Activated CD4-positive, alpha-beta memory T cell treated with anti-CD3 and anti-CD28 coated beads, Interleukin-2, amount 10 ng/mL, durations not matched to agents 7 days and 5 days (primary cell): Measurements from ENCODE around the gene ZNRD2. TPM values are rescaled to one million over a fixed set of nuclear protein-coding genes. Genes with fewer than 3 reads are reported as not detected.

ENCODE experiments used
- CTCF ChIA-PET: fragments of 350-600 bp; sonication (Branson Sonifier 250); formaldehyde crosslinking; loops from one replicate; lab custom pipeline; 2021; ENCODE audit warnings: antibody characterized with exemption, inconsistent platforms; lab: Charles Lee
- POLR2A ChIA-PET: fragments of 350-600 bp; sonication (Branson Sonifier 250); formaldehyde crosslinking; loops from one replicate; lab custom pipeline; 2021; ENCODE audit warnings: antibody characterized with exemption; lab: Charles Lee
- DNase-seq: peaks from one replicate; pipeline ENCODE4 v3.0.0-alpha.2; 2020
- H3K27ac Mint-ChIP-seq: one replicate; pipeline ENCODE4 v1.8.0; 2021; ENCODE audit warnings: mild to moderate bottlenecking, mixed read lengths
- H3K27me3 Mint-ChIP-seq: one replicate; pipeline ENCODE4 v1.8.0; 2021; ENCODE audit warnings: mixed read lengths
- H3K36me3 Mint-ChIP-seq: one replicate; pipeline ENCODE4 v1.8.0; 2021; ENCODE audit warnings: low read depth, mixed read lengths
- H3K4me1 Mint-ChIP-seq: one replicate; pipeline ENCODE4 v1.8.0; 2021; ENCODE audit warnings: mixed read lengths
- H3K4me3 Mint-ChIP-seq: one replicate; pipeline ENCODE4 v1.8.0; 2021; ENCODE audit warnings: mild to moderate bottlenecking, mixed read lengths
- H3K9me3 Mint-ChIP-seq: one replicate; pipeline ENCODE4 v1.8.0; 2021; ENCODE audit warnings: mixed read lengths
- total RNA-seq, 2 experiments: library from RNA; stranded (reverse); gene quantifications; one replicate each; pipeline ENCODE4 v1.2.3, GENCODE V29; 2021

The ZNRD2 gene
- total RNA-seq, 2 experiments from 2014 or later, result 25.3 to 27.8 TPM

GRCh38 chr11:65578134-65578533 is 7.9 kb downstream of the ZNRD2 start:
- CTCF ChIA-PET, result interaction anchor here (1.1 to 5.3 kb wide), 3 partner anchors 9 to 38 kb away, joined by 3 to 60 read pairs (median 18); no protein-coding TSS in a partner anchor

GRCh38 chr11:65578667-65579066 is 8.4 kb downstream of the ZNRD2 start:
- Mint-ChIP-seq H3K27ac (peak overlapping the region; percentile 77), H3K9me3 (no peaks in the 10 kb centered on the region), H3K4me1 (peaks cover 49% of the 10 kb centered on the region), H3K36me3 (peaks cover 53% of the 10 kb centered on the region), H3K27me3 (no peaks in the 10 kb centered on the region), H3K4me3 (peak overlapping the region; percentile 88)
- ChIA-PET CTCF (interaction anchor here (5.3 kb wide), 1 partner anchor 9 kb away, joined by 60 read pairs; no protein-coding TSS in a partner anchor), POLR2A (interaction anchor here (3.2 to 5.2 kb wide), 2 partner anchors 9 to 37 kb away, joined by 18 to 96 read pairs; partner anchors contain the start of gene PCNX3)
- DNase-seq, result no peak

More at GRCh38 chr11:65578134-65578533, 7.9 kb downstream of the ZNRD2 start:
- peaks cover 50% of the 10 kb centered on the region for H3K4me1 Mint-ChIP-seq
- H3K4me3 Mint-ChIP-seq, result peak overlapping the region; percentile 88
- H3K36me3 Mint-ChIP-seq, result peaks cover 53% of the 10 kb centered on the region
- H3K27ac Mint-ChIP-seq, result peak overlapping the region; percentile 77
- H3K27me3 Mint-ChIP-seq, result no peaks in the 10 kb centered on the region
- POLR2A ChIA-PET, result interaction anchor here (1.2 to 5.2 kb wide), 5 partner anchors 10 to 79 kb away, joined by 3 to 96 read pairs (median 29); partner anchors contain the start of genes KCNK7, MALAT1 and PCNX3
- no peaks in the 10 kb centered on the region for H3K9me3 Mint-ChIP-seq
- DNase-seq, result no peak

- H3K27me3 Mint-ChIP-seq, result no peaks in the 10 kb centered on the region
- H3K9me3 Mint-ChIP-seq, result no peaks in the 10 kb centered on the region
- no peak for DNase-seq
- peaks cover 50% of the 10 kb centered on the region for H3K4me1 Mint-ChIP-seq
- CTCF ChIA-PET, result interaction anchor here (5.3 kb wide), 1 partner anchor 8 kb away, joined by 60 read pairs; no protein-coding TSS in a partner anchor
- no peak overlapping the region for H3K4me3 Mint-ChIP-seq
- POLR2A ChIA-PET, result interaction anchor here (3.2 to 5.2 kb wide), 2 partner anchors 9 to 36 kb away, joined by 18 to 96 read pairs; partner anchors contain the start of gene PCNX3
- H3K36me3 Mint-ChIP-seq, result peaks cover 56% of the 10 kb centered on the region
- peak overlapping the region; percentile 40 for H3K27ac Mint-ChIP-seq
Measured at GRCh38 chr11:65579291-65579690, 9.0 kb downstream of the ZNRD2 start.

- CTCF ChIA-PET, result no interaction called here
- POLR2A ChIA-PET, result interaction anchor here (2.7 kb wide), 1 partner anchor 15 kb away, joined by 8 read pairs; the partner anchor contains the start of gene KCNK7
- no peak for DNase-seq
- H3K27ac Mint-ChIP-seq, result no peak overlapping the region
- H3K27me3 Mint-ChIP-seq, result no peaks in the 10 kb centered on the region
- H3K4me3 Mint-ChIP-seq, result no peak overlapping the region
- H3K4me1 Mint-ChIP-seq, result peaks cover 48% of the 10 kb centered on the region
- no peaks in the 10 kb centered on the region for H3K9me3 Mint-ChIP-seq
- peaks cover 52% of the 10 kb centered on the region for H3K36me3 Mint-ChIP-seq
Measured at GRCh38 chr11:65580031-65580692, 9.9 kb downstream of the ZNRD2 start.

GRCh38 chr11:65580756-65581155 is 10.5 kb downstream of the ZNRD2 start:
- Mint-ChIP-seq H3K4me3 (no peak overlapping the region), H3K9me3 (no peaks in the 10 kb centered on the region), H3K36me3 (peaks cover 54% of the 10 kb centered on the region), H3K4me1 (peaks cover 45% of the 10 kb centered on the region), H3K27ac (peak overlapping the region; percentile 52), H3K27me3 (no peaks in the 10 kb centered on the region)
- CTCF ChIA-PET, result interaction anchor here (1.2 kb wide), 1 partner anchor 40 kb away, joined by 6 read pairs; no protein-coding TSS in a partner anchor
- POLR2A ChIA-PET, result interaction anchor here (1.0 to 2.7 kb wide), 2 partner anchors 13 to 15 kb away, joined by 3 to 8 read pairs; partner anchors contain the start of gene KCNK7
- DNase-seq, result no peak

- POLR2A ChIA-PET, result interaction anchor here (0.7 to 2.7 kb wide), 3 partner anchors 9 to 13 kb away, joined by 3 to 8 read pairs (median 3); partner anchors contain the start of genes FAM89B, KCNK7 and ZNRD2
Measured at GRCh38 chr11:65581928-65582327, 11.7 kb downstream of the ZNRD2 start.

GRCh38 chr11:65583589-65583988 is 13.3 kb downstream of the ZNRD2 start:
- Mint-ChIP-seq H3K4me3 (no peak overlapping the region), H3K9me3 (no peaks in the 10 kb centered on the region), H3K27ac (peak overlapping the region; percentile 50), H3K36me3 (peaks cover 65% of the 10 kb centered on the region), H3K27me3 (no peaks in the 10 kb centered on the region), H3K4me1 (peaks cover 61% of the 10 kb centered on the region)
- CTCF ChIA-PET, result interaction anchor here (1.2 kb wide), 2 partner anchors 11 to 42 kb away, joined by 5 read pairs; no protein-coding TSS in a partner anchor
- POLR2A ChIA-PET, result interaction anchor here (1.3 to 1.4 kb wide), 3 partner anchors 8 to 18 kb away, joined by 3 to 8 read pairs (median 3); partner anchors contain the start of gene EHBP1L1
- DNase-seq, result no peak

More at GRCh38 chr11:65581928-65582327, 11.7 kb downstream of the ZNRD2 start:
- Mint-ChIP-seq H3K4me1 (peaks cover 55% of the 10 kb centered on the region), H3K36me3 (peaks cover 65% of the 10 kb centered on the region), H3K27ac (no peak overlapping the region), H3K27me3 (no peaks in the 10 kb centered on the region), H3K4me3 (no peak overlapping the region), H3K9me3 (no peaks in the 10 kb centered on the region)
- no peak for DNase-seq
- CTCF ChIA-PET, result interaction anchor here (1.2 kb wide), 1 partner anchor 41 kb away, joined by 6 read pairs; no protein-coding TSS in a partner anchor

GRCh38 chr11:65584106-65584505 is 13.8 kb downstream of the ZNRD2 start:
- no peaks in the 10 kb centered on the region for H3K27me3 Mint-ChIP-seq
- ChIA-PET CTCF (interaction anchor here (1.2 kb wide), 2 partner anchors 10 to 43 kb away, joined by 5 read pairs; no protein-coding TSS in a partner anchor), POLR2A (interaction anchor here (1.3 to 1.4 kb wide), 3 partner anchors 8 to 18 kb away, joined by 3 to 8 read pairs (median 3); partner anchors contain the start of gene EHBP1L1)
- peak overlapping the region; percentile 50 for H3K27ac Mint-ChIP-seq
- no peak for DNase-seq
- H3K4me3 Mint-ChIP-seq, result no peak overlapping the region
- H3K4me1 Mint-ChIP-seq, result peaks cover 63% of the 10 kb centered on the region
- no peaks in the 10 kb centered on the region for H3K9me3 Mint-ChIP-seq
- peaks cover 67% of the 10 kb centered on the region for H3K36me3 Mint-ChIP-seq

GRCh38 chr11:65584723-65585171 is 14.5 kb downstream of the ZNRD2 start:
- H3K4me3 Mint-ChIP-seq, result no peak overlapping the region
- H3K4me1 Mint-ChIP-seq, result peaks cover 62% of the 10 kb centered on the region
- peaks cover 61% of the 10 kb centered on the region for H3K36me3 Mint-ChIP-seq
- no peak overlapping the region for H3K27ac Mint-ChIP-seq
- no peak for DNase-seq
- H3K9me3 Mint-ChIP-seq, result no peaks in the 10 kb centered on the region
- no peaks in the 10 kb centered on the region for H3K27me3 Mint-ChIP-seq
- ChIA-PET CTCF (interaction anchor here (1.2 to 5.6 kb wide), 2 partner anchors 8 to 10 kb away, joined by 5 to 60 read pairs; partner anchors contain the start of gene EHBP1L1), POLR2A (interaction anchor here (1.3 to 8.9 kb wide), 3 partner anchors 9 to 19 kb away, joined by 3 to 65 read pairs (median 8); partner anchors contain the start of genes EHBP1L1, FAM89B and ZNRD2)

- peaks cover 60% of the 10 kb centered on the region for H3K36me3 Mint-ChIP-seq
- peaks cover 56% of the 10 kb centered on the region for H3K4me1 Mint-ChIP-seq
- DNase-seq, result no peak
- ChIA-PET POLR2A (interaction anchor here (1.4 to 8.9 kb wide), 3 partner anchors 9 to 52 kb away, joined by 3 to 96 read pairs (median 65); partner anchors contain the start of genes EHBP1L1, FAM89B, SIPA1 and ZNRD2), CTCF (interaction anchor here (5.6 kb wide), 1 partner anchor 8 kb away, joined by 60 read pairs; the partner anchor contains the start of gene EHBP1L1)
- H3K4me3 Mint-ChIP-seq, result no peak overlapping the region
- H3K27me3 Mint-ChIP-seq, result no peaks in the 10 kb centered on the region
- H3K9me3 Mint-ChIP-seq, result no peaks in the 10 kb centered on the region
- H3K27ac Mint-ChIP-seq, result peak overlapping the region; percentile 95
Measured at GRCh38 chr11:65585396-65586246, 15.3 kb downstream of the ZNRD2 start.

GRCh38 chr11:65586247-65586630 is 16.0 kb downstream of the ZNRD2 start:
- CTCF ChIA-PET, result interaction anchor here (2.1 to 5.6 kb wide), 2 partner anchors 9 to 10 kb away, joined by 7 to 60 read pairs; partner anchors contain the start of genes EHBP1L1 and KCNK7
- DNase-seq, result no peak
- Mint-ChIP-seq H3K36me3 (peaks cover 57% of the 10 kb centered on the region), H3K4me1 (peaks cover 56% of the 10 kb centered on the region), H3K27me3 (no peaks in the 10 kb centered on the region), H3K4me3 (no peak overlapping the region), H3K27ac (peak overlapping the region; percentile 95), H3K9me3 (no peaks in the 10 kb centered on the region)
- POLR2A ChIA-PET, result interaction anchor here (0.9 to 8.9 kb wide), 5 partner anchors 9 to 51 kb away, joined by 3 to 96 read pairs (median 3); partner anchors contain the start of genes EHBP1L1, FAM89B, SIPA1 and ZNRD2
